A549 treated with AZD9567 at 1 μM for 4 hours (cell line): ENCODE measurements around the gene EME1. TPM values are rescaled to one million over a fixed set of nuclear protein-coding genes. Genes with fewer than 3 reads are reported as not detected.

Experiments
- total RNA-seq: library from RNA; stranded (reverse); fragments of 200-300 nt; extraction: Qiagen RNA extraction; gene quantifications from 5 replicates; pipeline ENCODE4 v1.2.3, GENCODE V29; 2022; ENCODE audit not compliant: insufficient read depth

Gene EME1
- 16.3 to 18.7 TPM (median 17.1 TPM) in 5 replicates for total RNA-seq

DNA sequence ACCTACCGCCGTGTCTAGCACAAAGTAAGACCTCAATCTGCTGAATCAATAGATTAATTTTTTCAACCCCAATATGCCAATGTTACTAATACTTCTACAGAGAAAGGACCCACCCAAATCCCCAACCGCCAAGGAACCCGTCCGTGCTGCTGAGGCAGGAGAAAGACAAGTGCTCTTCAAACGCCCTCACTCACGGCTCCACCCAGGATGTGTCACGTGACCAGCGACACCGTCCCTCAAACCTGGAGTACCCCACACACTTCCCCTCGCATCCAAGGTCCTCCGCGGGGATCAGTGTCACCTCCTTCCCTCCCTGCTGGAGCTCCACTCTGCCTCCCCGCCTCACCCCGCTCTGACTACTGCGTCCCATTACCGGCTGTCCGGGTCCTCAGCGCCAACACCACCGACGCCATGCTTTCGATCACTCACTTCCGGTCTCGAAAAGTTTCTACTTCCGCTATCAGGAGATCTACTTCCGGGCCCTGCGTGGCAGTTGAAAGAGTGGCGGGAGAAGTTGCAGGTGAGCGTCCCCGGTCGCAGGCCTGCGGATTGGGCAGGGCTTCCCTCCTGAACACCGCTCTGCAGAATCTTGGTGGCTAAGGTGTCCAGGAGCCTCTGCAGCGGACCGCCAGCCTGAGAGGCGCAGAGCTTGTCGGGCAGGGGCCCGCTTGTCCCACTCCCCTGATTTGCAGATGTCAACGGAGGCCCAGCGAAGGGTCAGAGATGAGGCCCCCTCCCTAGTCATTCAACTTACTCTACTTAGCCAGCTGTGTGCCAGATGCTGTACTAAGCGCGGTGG is at the start of gene EME1, which contains the start of gene MRPL27:
TSS of gene EME1 (plus strand) at position 472 of the 799 bp plus-strand sequence. CDS start 1,980 bp downstream, outside the sequence.
TSS of gene MRPL27 (minus strand) at position 427 of the 799 bp plus-strand sequence. CDS start at position 413, 14 bp downstream.

DNA sequence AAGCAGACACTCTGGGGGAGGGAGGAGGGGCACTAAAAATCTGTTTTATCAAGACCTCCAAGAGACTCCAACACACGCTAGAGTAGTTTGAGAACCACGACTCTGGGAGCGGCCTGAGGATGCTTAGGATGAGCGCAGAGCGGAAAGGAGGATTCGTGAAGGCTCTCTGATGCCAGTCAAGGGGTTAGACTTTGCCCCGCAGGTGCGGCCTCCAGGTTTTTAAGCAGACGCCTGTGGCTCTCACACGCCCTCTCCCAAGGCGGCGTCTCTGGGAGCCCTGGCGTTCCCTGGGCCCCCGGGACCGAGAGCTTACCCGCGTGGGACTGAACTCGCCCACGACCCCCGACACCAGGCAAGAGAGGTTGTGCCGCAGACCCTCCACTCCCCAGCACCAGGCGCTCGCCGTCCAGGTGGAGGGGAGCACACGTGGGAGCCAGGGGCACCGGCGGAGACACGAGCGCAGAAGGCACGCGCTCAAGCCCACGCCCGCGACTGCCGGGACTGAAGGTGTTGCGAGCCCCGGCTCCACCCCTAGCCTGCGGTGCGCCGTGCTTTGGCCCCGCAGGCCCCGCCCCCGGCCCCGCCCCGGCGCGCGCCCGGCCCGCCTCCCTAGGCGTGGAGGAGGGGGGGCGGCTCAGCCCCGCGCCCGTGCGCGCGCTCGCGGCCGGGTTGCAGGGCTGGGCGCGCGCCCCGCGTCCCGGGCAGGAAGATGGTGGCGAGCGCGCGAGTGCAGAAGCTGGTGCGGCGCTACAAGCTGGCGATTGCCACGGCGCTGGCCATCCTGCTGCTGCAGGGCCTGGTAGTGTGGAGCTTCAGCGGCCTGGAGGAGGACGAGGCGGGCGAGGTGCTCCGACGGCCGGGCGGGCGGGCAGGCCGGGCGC is 27.4 kb upstream of the EME1 start, which contains the start of gene XYLT2:
TSS of gene XYLT2 (plus strand) at position 695 of the 881 bp plus-strand sequence. CDS start at position 710, 15 bp downstream.

GRCh38 chr17:50397111-50397918 is 24.3 kb downstream of the EME1 start, which contains the start of gene LRRC59:
Gene LRRC59, minus strand, starts transcription at chr17:50397523. Its CDS starts 206 bp downstream, at chr17:50397317.

DNA sequence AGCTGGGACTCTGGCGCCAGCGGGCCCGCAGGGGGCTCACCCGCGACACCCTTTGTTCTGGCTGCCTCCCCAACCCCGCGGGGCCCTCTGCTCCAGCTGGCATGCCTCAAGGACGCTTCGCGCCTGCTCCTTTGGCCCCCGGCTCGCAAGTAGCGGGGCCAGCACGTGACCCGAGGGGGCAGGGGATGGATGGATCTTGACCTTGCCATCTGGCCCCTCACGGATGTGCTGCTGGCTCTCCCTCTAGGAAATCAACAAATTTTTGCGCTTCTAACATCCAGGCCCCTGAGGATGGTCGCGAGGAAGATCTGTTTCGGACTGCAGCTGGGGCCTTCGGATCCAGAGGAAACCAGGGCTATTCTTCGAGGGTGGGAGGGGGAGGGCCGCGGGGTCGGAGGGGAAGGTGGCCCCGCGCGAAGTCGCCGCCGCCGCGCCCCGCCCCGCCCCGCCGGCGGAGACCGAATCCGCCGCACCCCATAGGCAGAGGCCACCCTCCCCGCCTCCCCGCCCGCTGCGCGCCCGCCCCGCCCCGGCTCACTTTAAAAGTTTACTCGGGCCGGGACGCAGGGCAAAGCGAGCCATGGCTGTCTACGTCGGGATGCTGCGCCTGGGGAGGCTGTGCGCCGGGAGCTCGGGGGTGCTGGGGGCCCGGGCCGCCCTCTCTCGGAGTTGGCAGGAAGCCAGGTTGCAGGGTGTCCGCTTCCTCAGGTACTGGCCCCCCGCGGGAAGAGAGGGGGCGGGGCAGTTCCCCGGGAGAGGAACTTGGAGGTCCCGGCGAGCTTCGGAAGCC is 52.8 kb downstream of the EME1 start, which contains the start of gene ACSF2:
TSS of gene ACSF2 (plus strand) at position 537 of the 790 bp plus-strand sequence. CDS start at position 581, 44 bp downstream.

Other genes with a start within 250 kb of the EME1 start
- 0.31 to 0.52 TPM (median 0.44 TPM) in 4 of 5 replicates, not detected in the other for gene SAMD14, start 243.1 kb upstream of the EME1 start, total RNA-seq
- gene PPP1R9B, start 222.6 kb upstream of the EME1 start, total RNA-seq, result 31.8 to 47.8 TPM (median 44.8 TPM) in 5 replicates
- gene SGCA, start 207.2 kb upstream of the EME1 start, total RNA-seq, result 0.84 to 2.0 TPM (median 1.3 TPM) in 4 of 5 replicates, not detected in the other
- gene COL1A1, start 171.6 kb upstream of the EME1 start, total RNA-seq, result 5.0 to 12.4 TPM (median 8.0 TPM) in 5 replicates
- 12.6 to 30.1 TPM (median 15.7 TPM) in 5 replicates for gene TMEM92, start 98.8 kb upstream of the EME1 start, total RNA-seq
- gene XYLT2, start 27.1 kb upstream of the EME1 start, total RNA-seq, result 19.5 to 24.4 TPM (median 23.5 TPM) in 5 replicates
- gene MRPL27, start within 50 bp of the EME1 start, total RNA-seq, result 96.4 to 155 TPM (median 144 TPM) in 5 replicates
- 223 to 244 TPM (median 234 TPM) in 5 replicates for gene LRRC59, start 24.3 kb downstream of the EME1 start, total RNA-seq
- 12.2 to 15.3 TPM (median 14.5 TPM) in 5 replicates for gene ACSF2, start 53.0 kb downstream of the EME1 start, total RNA-seq
- not detected in 5 replicates for gene CHAD, start 95.7 kb downstream of the EME1 start, total RNA-seq
- gene RSAD1, start 105.6 kb downstream of the EME1 start, total RNA-seq, result 21.7 to 38.2 TPM (median 34.6 TPM) in 5 replicates
- gene MYCBPAP, start 135.2 kb downstream of the EME1 start, total RNA-seq, result 0.38 to 3.2 TPM (median 0.53 TPM) in 5 replicates
- gene EPN3, start 159.5 kb downstream of the EME1 start, total RNA-seq, result 0.07 to 0.16 TPM (median 0.11 TPM) in 4 of 5 replicates, not detected in the other
- gene SPATA20, start 173.9 kb downstream of the EME1 start, total RNA-seq, result 57.5 to 87.2 TPM (median 83.8 TPM) in 5 replicates
- 1.5 to 3.9 TPM (median 3.6 TPM) in 5 replicates for gene CACNA1G, start 187.5 kb downstream of the EME1 start, total RNA-seq